ENCODE results near the gene IFT27.

The IFT27 gene

DNA sequence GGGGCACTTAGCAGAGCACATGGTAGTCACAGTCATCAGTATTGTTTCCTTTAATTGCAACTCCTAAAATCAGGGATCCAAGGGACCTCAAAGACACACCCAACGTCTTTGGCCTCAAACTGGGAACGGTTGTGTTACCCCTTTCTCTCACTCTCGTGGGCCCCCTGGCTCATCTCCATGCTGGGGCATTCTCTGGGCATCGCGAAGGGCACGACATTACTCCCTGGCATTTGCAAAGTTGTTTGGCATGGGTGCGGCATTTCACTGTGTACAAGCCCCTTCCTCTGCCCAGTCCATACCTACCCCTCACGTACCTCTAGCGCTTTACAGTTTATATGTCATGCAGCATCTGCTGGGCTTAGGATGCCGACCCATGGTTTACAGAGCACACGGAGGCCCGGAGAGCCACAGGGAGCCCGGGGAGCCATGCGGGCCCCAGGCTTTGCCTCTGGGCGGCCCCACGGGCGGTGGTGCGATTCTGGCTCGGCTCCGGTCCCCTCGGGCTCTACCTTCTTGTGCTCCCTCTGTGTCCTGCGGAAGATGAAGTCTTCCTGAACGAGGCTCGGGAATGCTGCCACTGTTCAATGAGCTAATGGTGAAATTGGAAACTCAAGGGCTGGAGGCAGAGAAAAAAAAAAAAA lies 50.4 kb downstream of the IFT27 start:
- TF ChIP-seq, protein P1, sequence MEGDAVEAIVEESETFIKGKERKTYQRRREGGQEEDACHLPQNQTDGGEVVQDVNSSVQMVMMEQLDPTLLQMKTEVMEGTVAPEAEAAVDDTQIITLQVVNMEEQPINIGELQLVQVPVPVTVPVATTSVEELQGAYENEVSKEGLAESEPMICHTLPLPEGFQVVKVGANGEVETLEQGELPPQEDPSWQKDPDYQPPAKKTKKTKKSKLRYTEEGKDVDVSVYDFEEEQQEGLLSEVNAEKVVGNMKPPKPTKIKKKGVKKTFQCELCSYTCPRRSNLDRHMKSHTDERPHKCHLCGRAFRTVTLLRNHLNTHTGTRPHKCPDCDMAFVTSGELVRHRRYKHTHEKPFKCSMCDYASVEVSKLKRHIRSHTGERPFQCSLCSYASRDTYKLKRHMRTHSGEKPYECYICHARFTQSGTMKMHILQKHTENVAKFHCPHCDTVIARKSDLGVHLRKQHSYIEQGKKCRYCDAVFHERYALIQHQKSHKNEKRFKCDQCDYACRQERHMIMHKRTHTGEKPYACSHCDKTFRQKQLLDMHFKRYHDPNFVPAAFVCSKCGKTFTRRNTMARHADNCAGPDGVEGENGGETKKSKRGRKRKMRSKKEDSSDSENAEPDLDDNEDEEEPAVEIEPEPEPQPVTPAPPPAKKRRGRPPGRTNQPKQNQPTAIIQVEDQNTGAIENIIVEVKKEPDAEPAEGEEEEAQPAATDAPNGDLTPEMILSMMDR (IDR thresholded peaks at IDR 0.05; ENCODE audit: low read depth, low read length, poor library complexity, severe bottlenecking): no peak
- TF ChIP-seq EZH2phosphoT487 (IDR thresholded peaks at IDR 0.05; ENCODE audit: borderline replicate concordance, low read length): no peak
- H3K4me3 ChIP-seq (ENCODE audit: low read length): no peak overlapping the region
- peaks cover 21% of the 10 kb centered on the region for H3K27me3 ChIP-seq (ENCODE audit: control insufficient read depth, low read length)
- H3K27ac ChIP-seq (ENCODE audit: low read depth, low read length): no peak overlapping the region
- no peaks in the 10 kb centered on the region for H3K36me3 ChIP-seq (ENCODE audit: control insufficient read depth, low read length)
- H3K4me2 ChIP-seq (ENCODE audit: low read length): no peak overlapping the region
- H3K9me2 ChIP-seq (replicated peaks; ENCODE audit: control insufficient read depth, low read length): no peaks in the 10 kb centered on the region
- H3F3A ChIP-seq (ENCODE audit: control insufficient read depth, insufficient read depth): no peaks in the 10 kb centered on the region
- H3K79me2 ChIP-seq (ENCODE audit: control insufficient read depth, low read length): no peaks in the 10 kb centered on the region
- no peaks in the 10 kb centered on the region for H4K20me1 ChIP-seq (ENCODE audit: control insufficient read depth, insufficient read depth, low read depth, low read length)
- no peaks in the 10 kb centered on the region for H3K4me1 ChIP-seq (ENCODE audit: control insufficient read depth, low read length)
- no peaks in the 10 kb centered on the region for H3K9me3 ChIP-seq (ENCODE audit: control insufficient read depth, insufficient read depth, low read length)

DNA sequence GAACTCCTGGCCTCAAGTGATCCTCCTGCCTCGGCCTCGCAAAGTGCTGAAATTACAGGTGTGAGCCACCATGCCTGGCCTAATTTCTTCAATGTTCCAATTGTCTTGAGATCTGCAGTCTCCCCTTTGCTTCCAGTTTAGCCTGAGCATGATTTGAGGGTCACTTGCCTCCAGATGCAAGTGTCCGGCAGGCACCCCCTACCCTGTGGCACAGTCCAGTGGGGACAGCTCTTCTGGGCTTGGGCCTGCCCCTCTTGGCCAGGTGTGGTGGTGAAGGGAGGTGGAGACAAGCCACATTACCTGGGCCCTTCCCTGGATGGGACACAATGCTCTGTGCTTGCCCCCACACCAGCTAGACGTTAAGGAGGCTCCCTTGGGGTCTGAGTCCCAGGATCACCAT lies 51.1 kb downstream of the IFT27 start:
- TF ChIP-seq EZH2phosphoT487 (IDR thresholded peaks at IDR 0.05; ENCODE audit: borderline replicate concordance, low read length): no peak
- TF ChIP-seq, protein P1 (IDR thresholded peaks at IDR 0.05; ENCODE audit: low read depth, low read length, poor library complexity, severe bottlenecking): no peak
- Histone ChIP-seq H3K4me3 (ENCODE audit: low read length) (no peak overlapping the region), H3K79me2 (ENCODE audit: control insufficient read depth, low read length) (no peaks in the 10 kb centered on the region), H4K20me1 (ENCODE audit: control insufficient read depth, insufficient read depth, low read depth, low read length) (no peaks in the 10 kb centered on the region), H3K36me3 (ENCODE audit: control insufficient read depth, low read length) (no peaks in the 10 kb centered on the region), H3K27ac (ENCODE audit: low read depth, low read length) (no peak overlapping the region), H3K4me1 (ENCODE audit: control insufficient read depth, low read length) (no peaks in the 10 kb centered on the region), H3K9me3 (ENCODE audit: control insufficient read depth, insufficient read depth, low read length) (no peaks in the 10 kb centered on the region), H3K4me2 (ENCODE audit: low read length) (no peak overlapping the region), H3K9me2 (replicated peaks; ENCODE audit: control insufficient read depth, low read length) (no peaks in the 10 kb centered on the region), H3K27me3 (ENCODE audit: control insufficient read depth, low read length) (peaks cover 26% of the 10 kb centered on the region), H3F3A (ENCODE audit: control insufficient read depth, insufficient read depth) (no peaks in the 10 kb centered on the region)

DNA sequence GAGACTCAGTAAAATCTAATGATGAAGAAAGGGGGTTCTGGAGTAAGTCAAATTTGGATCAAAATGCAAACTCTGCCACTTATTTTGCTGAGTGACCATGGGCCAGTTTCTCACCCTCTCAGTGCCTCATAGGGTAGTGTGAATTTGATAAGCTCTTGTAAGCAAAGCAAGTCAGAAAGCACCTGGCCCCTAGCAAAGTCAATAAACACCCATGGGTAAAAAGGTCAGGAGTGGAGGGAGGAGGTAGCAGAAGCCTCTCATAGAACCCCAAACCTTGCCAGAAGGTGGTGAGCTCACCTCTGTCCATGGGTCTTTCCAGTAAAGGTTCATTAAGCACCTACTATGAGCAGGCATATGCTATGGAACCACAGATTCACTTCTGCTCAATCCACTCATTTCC lies 53.9 kb downstream of the IFT27 start:
- Histone ChIP-seq H3K4me3 (ENCODE audit: low read length) (no peak overlapping the region), H3K27me3 (ENCODE audit: control insufficient read depth, low read length) (peaks cover 32% of the 10 kb centered on the region), H3K36me3 (ENCODE audit: control insufficient read depth, low read length) (no peaks in the 10 kb centered on the region), H3K79me2 (ENCODE audit: control insufficient read depth, low read length) (no peaks in the 10 kb centered on the region), H4K20me1 (ENCODE audit: control insufficient read depth, insufficient read depth, low read depth, low read length) (no peaks in the 10 kb centered on the region), H3K27ac (ENCODE audit: low read depth, low read length) (no peak overlapping the region), H3F3A (ENCODE audit: control insufficient read depth, insufficient read depth) (no peaks in the 10 kb centered on the region), H3K4me1 (ENCODE audit: control insufficient read depth, low read length) (no peaks in the 10 kb centered on the region), H3K9me2 (replicated peaks; ENCODE audit: control insufficient read depth, low read length) (no peaks in the 10 kb centered on the region), H3K9me3 (ENCODE audit: control insufficient read depth, insufficient read depth, low read length) (no peaks in the 10 kb centered on the region), H3K4me2 (ENCODE audit: low read length) (no peak overlapping the region)
- no peak for TF ChIP-seq EZH2phosphoT487 (IDR thresholded peaks at IDR 0.05; ENCODE audit: borderline replicate concordance, low read length)
- TF ChIP-seq, protein P1 (IDR thresholded peaks at IDR 0.05; ENCODE audit: low read depth, low read length, poor library complexity, severe bottlenecking): no peak

Data from DOHH2 (cell line).